Mucosa of rectum (tissue), 2 donors: Measurements from ENCODE around the gene TSHZ3.

Experiments
- H3K27ac ChIP-seq, 2 donors: one replicate each; pipeline ENCODE4 v1.7.0; 2013; ENCODE audit warnings: inconsistent platforms in 2 of 2, low read depth in 2 of 2, low read length in 2 of 2
- H3K27me3 ChIP-seq, 2 donors: one replicate each; pipeline ENCODE4 v1.7.0; 2013; ENCODE audit warnings: low read length in 2 of 2; ENCODE audit not compliant: control insufficient read depth in 2 of 2, insufficient read depth in 2 of 2
- H3K36me3 ChIP-seq, 2 donors: one replicate each; pipeline ENCODE4 v1.7.0; 2013; ENCODE audit warnings: low read length in 2 of 2; ENCODE audit not compliant: control insufficient read depth in 2 of 2, insufficient read depth in 2 of 2
- H3K4me1 ChIP-seq, 2 donors: one replicate each; pipeline ENCODE4 v1.7.0; 2013; ENCODE audit warnings: low read length in 2 of 2, mild to moderate bottlenecking in 1 of 2; ENCODE audit not compliant: control insufficient read depth in 2 of 2, insufficient read depth in 2 of 2
- H3K4me3 ChIP-seq, 2 donors: one replicate each; pipeline ENCODE4 v1.7.0; 2013; ENCODE audit warnings: low read length in 2 of 2
- H3K9ac ChIP-seq, 2 donors: one replicate each; pipeline ENCODE4 v1.7.0; 2013; ENCODE audit warnings: low read length in 2 of 2, low read depth in 1 of 2, mild to moderate bottlenecking in 1 of 2
- H3K9me3 ChIP-seq, 2 donors: one replicate each; pipeline ENCODE4 v1.7.0; 2013; ENCODE audit warnings: low read length in 2 of 2; ENCODE audit not compliant: control insufficient read depth in 2 of 2
- donor health status: healthy.
- donor health status: Normal muscosa, but diverticular disease.

The TSHZ3 gene

DNA sequence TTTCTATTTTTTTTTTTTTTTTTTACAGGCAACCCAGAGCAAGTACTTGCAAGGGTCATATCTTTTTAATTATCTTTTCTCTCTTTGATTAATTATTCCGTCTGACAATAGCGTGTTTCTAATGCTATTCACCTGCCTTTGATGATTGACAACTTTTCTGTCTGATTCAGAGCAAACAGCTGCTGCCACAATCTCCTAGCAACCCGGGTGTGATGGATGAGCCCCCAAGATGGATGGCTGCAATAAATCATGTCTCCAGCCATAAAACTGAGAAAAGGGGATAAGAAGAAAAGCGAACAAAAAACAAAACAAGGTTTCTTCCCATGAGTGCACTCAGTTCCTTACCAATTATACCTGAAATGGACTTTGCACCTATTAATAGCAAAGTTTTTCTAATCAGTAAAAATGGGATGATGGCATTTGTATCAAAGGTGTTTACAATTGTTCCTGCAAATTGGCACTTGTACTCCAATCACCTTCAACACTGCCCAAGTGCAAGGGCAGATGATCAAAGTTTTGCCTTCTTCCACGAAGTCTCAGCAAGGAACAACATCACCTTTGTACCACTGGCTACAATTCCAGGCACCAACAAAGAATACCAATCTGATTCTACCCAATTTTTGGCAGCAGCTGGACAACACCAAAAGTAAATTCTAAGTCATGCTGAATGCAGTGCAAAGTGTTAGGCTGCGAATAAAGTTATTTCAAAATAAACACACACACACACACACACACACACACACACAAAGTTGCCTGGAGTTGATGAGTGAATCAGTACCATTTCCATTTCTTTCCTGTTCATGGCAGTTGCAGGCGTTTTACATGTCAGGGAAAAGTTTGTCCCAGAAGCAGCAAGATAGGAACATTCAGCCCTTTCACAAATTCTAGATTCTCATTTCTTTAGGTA lies 12.0 kb downstream of the TSHZ3 start:
- Histone ChIP-seq H3K27ac (no peak overlapping the region), H3K27me3 (peaks cover 3 to 4% of the 10 kb centered on the region in 2 donors)

DNA sequence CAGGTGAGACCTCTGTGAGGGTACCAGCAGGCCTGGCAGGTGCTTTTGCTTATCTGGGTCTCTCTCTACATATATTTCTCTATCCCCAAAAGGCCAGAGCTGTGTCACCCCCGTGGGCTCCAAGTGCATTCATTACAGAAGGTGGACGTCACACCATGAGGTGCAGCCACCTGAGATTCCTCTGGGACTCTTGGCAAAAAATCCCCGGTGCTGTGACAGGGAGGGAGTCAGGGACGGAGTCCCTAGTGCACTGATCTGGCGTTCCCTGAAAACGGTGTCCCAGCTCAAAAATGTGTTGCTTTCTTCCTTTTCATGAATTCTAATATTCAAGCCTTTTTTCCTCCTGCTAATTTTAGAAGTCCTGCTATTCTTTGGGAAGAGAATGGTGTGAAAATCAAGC lies 13.5 kb downstream of the TSHZ3 start:
- peaks cover 3 to 5% of the 10 kb centered on the region in 2 donors for H3K4me1 ChIP-seq
- no peaks in the 10 kb centered on the region for H3K9me3 ChIP-seq
- H3K27ac ChIP-seq, result no peak overlapping the region
- peaks cover 0 to 4% of the 10 kb centered on the region in 2 donors for H3K27me3 ChIP-seq
- H3K36me3 ChIP-seq, result no peaks in the 10 kb centered on the region
- no peak overlapping the region for H3K4me3 ChIP-seq
- H3K9ac ChIP-seq, result no peak overlapping the region

More for the DNA sequence above, 12.0 kb downstream of the TSHZ3 start:
- no peak overlapping the region for H3K4me3 ChIP-seq
- H3K9ac ChIP-seq, result no peak overlapping the region
- H3K9me3 ChIP-seq, result no peaks in the 10 kb centered on the region
- no peaks in the 10 kb centered on the region for H3K36me3 ChIP-seq
- peaks cover 5% of the 10 kb centered on the region in 2 donors for H3K4me1 ChIP-seq

DNA sequence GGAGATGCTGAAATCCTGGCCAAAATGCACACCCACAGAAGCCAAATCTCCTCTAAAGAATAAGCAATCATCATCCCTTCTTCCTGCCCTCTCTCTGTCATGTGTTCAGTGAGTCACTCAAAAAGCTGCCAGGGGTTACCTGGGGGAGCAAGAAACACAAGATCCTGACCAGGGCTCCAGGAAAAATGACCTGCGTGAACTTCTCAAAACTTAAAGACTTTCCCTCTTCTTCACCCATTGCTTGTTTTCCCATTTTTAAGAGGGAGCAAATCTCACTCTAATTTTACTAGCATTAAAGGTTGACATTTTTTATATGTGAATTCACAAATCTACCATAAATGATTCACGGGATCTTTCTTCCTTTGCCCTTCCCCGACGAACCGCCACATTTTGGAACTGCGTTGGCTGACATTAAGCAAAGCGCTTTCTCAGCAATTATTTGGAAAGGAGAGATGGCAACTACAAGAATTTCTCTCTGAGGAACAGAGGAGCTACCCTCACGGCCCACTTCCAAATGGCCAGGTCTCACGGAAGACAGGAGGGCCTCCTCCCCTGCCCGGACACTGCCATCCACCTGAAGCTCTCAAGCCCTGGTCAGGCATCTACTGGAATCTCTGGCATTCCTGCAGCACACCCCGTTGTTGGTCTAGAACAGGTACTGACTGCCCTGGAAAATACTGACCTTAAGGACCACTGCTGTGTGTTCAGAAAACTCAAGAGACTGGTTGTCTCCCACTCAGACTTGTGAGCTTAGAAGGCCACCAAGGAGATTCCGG lies 14.2 kb downstream of the TSHZ3 start:
- H3K27ac ChIP-seq, result no peak overlapping the region
- H3K9me3 ChIP-seq, result no peaks in the 10 kb centered on the region
- peaks cover 0 to 4% of the 10 kb centered on the region in 2 donors for H3K27me3 ChIP-seq
- H3K9ac ChIP-seq, result no peak overlapping the region
- H3K4me1 ChIP-seq, result peaks cover 0 to 5% of the 10 kb centered on the region in 2 donors
- H3K4me3 ChIP-seq, result no peak overlapping the region
- no peaks in the 10 kb centered on the region for H3K36me3 ChIP-seq

DNA sequence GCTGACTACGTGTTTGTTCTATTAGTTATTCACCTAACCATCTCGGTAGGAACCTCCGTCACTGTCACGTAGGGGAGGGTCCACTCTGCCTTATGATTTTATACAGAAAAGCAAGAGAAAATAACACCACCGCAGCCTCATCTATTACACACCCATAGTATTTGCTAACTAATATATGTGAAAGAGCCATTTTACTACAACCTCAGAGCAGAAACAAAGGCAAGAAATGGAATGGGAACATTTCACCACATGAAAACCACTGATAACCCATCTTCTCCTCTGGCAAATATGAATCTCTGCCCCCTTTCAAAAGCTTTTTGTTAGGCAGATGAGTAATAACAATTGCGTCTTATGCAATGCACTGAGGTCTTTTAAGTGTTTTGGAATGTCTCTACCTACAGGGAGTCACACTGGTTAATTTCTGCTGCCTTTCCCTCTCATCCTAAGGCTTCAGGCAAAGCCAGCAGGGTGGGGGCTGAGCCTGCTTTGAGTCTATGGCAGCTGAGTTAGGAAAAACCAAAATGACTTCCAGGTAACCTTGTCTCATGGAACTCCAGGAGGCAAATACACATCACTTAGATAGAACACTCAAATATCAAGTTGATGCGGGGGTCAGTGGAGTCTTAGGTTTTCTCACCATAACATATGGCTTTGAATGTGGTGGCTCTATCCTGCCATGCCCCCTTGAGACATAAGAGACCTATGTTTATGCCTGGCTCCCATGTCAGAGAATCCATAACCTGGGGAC lies 15.0 kb downstream of the TSHZ3 start:
- H3K4me3 ChIP-seq, result no peak overlapping the region
- H3K4me1 ChIP-seq, result peaks cover 0 to 3% of the 10 kb centered on the region in 2 donors
- no peaks in the 10 kb centered on the region for H3K36me3 ChIP-seq
- no peaks in the 10 kb centered on the region for H3K9me3 ChIP-seq
- H3K27me3 ChIP-seq, result peaks cover 0 to 2% of the 10 kb centered on the region in 2 donors
- no peak overlapping the region for H3K9ac ChIP-seq
- no peak overlapping the region for H3K27ac ChIP-seq

DNA sequence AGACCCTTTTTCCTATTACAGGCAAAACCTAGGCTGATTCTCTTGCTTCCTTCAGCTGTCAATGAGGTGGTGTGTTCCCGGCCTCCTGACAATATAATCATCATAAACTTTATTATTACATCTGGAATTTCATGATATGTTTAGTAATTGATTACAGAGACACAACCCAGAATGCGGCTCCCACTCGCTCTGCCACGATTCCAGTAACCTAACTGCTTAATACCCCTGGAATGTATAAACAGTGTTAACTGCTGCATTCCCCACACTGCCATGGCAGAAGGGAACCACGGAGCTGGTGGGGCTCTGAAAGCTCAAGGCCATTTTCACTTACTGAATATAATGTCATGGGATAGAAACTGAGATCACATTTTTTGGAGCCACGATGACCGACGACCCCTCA lies 17.1 kb downstream of the TSHZ3 start:
- Histone ChIP-seq H3K27me3 (no peaks in the 10 kb centered on the region), H3K4me3 (no peak overlapping the region), H3K9me3 (no peaks in the 10 kb centered on the region), H3K36me3 (no peaks in the 10 kb centered on the region), H3K9ac (no peak overlapping the region), H3K4me1 (no peaks in the 10 kb centered on the region), H3K27ac (no peak overlapping the region)

DNA sequence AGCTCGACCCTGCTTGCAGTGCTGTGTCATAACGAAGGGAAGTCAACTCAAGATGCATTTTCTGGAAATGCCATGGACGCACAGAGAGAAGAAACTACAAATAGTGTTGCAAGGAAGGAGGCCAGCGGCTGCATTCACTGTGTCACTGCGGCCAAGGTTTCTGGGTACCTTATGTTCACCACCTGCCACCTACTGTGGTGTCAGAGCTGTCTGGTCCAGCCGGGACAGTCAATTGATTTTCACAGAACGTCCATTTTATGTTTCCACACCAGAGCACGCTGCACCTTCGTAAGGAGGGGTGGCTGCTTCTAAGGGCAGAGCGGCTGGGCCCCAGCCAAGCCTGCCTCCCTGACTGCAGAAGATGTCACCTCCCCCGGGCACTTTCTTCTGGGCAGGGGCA lies 17.7 kb downstream of the TSHZ3 start:
- no peak overlapping the region for H3K9ac ChIP-seq
- no peak overlapping the region for H3K27ac ChIP-seq
- H3K4me1 ChIP-seq, result no peaks in the 10 kb centered on the region
- no peaks in the 10 kb centered on the region for H3K9me3 ChIP-seq
- H3K27me3 ChIP-seq, result no peaks in the 10 kb centered on the region
- H3K4me3 ChIP-seq, result no peak overlapping the region
- H3K36me3 ChIP-seq, result no peaks in the 10 kb centered on the region

DNA sequence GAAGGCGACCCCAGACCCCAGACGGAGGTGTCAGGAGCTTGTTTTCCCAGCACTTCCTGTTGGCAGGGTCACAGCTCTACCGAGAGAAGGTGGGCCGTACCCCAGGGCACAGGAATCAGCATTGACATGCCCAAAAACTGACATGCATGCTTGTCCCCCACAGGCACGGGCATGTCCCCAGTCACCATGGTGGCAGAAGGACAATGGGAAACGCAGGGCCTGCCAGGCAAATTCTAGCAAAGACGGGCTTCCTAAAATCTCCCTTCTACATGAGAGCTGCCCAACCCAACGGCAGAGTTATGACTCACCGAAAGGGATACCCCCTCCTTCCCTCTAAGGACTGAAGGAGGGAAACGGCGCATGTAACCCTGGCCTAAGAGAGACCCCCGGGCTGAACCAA lies 18.5 kb downstream of the TSHZ3 start:
- no peak overlapping the region for H3K27ac ChIP-seq
- H3K9me3 ChIP-seq, result no peaks in the 10 kb centered on the region
- H3K9ac ChIP-seq, result no peak overlapping the region
- no peaks in the 10 kb centered on the region for H3K36me3 ChIP-seq
- no peaks in the 10 kb centered on the region for H3K4me1 ChIP-seq
- H3K27me3 ChIP-seq, result no peaks in the 10 kb centered on the region
- no peak overlapping the region for H3K4me3 ChIP-seq

DNA sequence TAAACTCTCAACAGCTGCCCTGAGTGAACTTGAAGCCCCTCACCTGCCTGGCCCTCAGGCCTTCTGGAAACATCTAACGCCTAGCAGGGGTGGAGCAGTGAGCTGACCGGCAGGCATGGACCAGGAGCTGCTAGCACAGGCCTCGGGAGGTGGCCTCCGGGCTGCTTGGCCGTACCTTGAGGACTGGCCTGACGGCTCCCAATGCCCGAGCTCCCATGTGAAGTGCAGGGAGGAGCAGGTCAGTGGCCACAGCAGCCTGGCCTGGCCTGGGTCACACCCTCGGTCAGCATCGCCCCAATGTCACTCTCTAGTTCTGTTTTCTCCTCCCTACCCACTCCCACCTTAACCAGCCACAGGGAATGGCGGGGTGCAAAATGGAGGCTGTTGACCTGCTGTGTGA lies 19.0 kb downstream of the TSHZ3 start:
- Histone ChIP-seq H3K27me3 (no peaks in the 10 kb centered on the region), H3K4me1 (no peaks in the 10 kb centered on the region), H3K36me3 (no peaks in the 10 kb centered on the region), H3K9ac (no peak overlapping the region), H3K4me3 (no peak overlapping the region), H3K27ac (no peak overlapping the region), H3K9me3 (no peaks in the 10 kb centered on the region)

DNA sequence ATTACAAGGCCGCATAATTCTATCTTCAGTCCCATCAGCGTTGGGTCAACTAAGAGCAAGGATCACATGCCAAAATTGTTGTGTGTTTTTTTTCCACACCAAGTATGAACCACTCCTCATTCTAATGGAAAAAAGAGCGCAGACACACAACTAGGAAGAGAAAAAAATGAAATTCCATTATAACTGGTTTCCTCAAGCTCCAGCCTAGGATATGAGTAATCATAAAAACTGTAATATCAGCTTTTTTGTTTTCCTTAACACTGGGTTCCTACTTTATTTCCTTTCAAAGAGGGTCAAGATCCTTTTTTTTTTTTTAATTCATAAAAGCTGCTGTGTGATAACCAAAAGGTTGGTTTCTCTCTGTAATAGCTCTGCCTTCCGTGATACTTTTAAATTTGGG lies 19.4 kb downstream of the TSHZ3 start:
- Histone ChIP-seq H3K4me3 (no peak overlapping the region), H3K36me3 (no peaks in the 10 kb centered on the region), H3K27ac (no peak overlapping the region)

DNA sequence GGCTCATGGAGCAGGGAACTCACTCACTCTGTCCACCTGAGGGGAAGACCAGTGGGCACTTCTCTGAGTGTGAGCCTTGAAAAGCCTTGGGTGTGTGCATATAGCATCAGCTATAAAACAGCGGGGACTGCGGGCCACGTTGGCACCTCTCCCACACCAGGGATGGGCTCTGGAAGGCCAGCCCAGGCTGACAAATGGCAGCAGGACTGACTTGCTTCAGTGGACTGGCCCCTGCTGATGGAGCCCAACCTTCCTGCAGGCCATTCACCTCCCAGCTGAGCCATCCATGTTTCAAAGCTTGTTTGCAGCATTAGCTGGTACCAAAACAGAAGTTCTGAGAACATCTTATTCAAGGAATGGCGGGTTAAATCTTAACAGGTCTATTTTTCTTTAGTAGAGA lies 21.0 kb downstream of the TSHZ3 start:
- Histone ChIP-seq H3K27ac (no peak overlapping the region), H3K9me3 (no peaks in the 10 kb centered on the region), H3K4me1 (no peaks in the 10 kb centered on the region), H3K27me3 (no peaks in the 10 kb centered on the region), H3K36me3 (no peaks in the 10 kb centered on the region), H3K4me3 (no peak overlapping the region), H3K9ac (no peak overlapping the region)

More for the DNA sequence above, 19.4 kb downstream of the TSHZ3 start:
- no peaks in the 10 kb centered on the region for H3K4me1 ChIP-seq
- no peaks in the 10 kb centered on the region for H3K27me3 ChIP-seq
- H3K9me3 ChIP-seq, result no peaks in the 10 kb centered on the region
- H3K9ac ChIP-seq, result no peak overlapping the region
